GM12892 (cell line): ENCODE data around the gene SH3BP5.

Experiments used
- POLR2A ChIP-seq: IDR thresholded peaks from 2 replicates; pipeline ENCODE4 v1.6.1; 2011; ENCODE audit warnings: low read depth, low read length, control low read depth
- POLR2AphosphoS5 ChIP-seq: IDR thresholded peaks from 2 replicates; pipeline ENCODE4 v1.6.1; 2011; ENCODE audit warnings: low read depth, low read length, control low read depth

DNA sequence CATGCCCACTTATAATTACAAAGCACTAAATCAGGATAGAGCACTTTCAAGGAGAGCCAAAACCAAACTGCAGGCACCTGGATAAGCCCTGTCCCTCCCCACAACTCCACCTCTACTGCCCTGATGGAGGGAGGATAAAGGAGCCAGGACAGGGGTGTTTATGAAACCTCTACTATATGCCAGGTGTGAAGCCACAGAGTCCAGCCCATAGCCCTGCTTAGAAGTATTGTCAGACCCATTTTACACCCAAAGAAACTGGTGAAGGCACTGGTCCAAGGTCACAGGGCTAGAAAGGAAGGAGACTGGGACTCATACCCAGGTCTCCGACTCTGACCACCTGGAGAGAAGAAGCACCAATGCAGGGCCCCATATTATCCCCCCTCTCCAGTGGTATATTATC lies 48.7 kb downstream of the SH3BP5 start:
- TF ChIP-seq POLR2AphosphoS5, result no peak
- TF ChIP-seq POLR2A, result no peak
